Endothelial cell of umbilical vein (primary cell): Measurements from ENCODE around the gene PIK3R2. TPM values are rescaled to one million over a fixed set of nuclear protein-coding genes. Genes with fewer than 3 reads are reported as not detected.

ENCODE experiments used
- BruUV-seq: library from RNA; stranded (reverse); fragments of 400-500 nt; replicated peaks from 2 replicates; lab custom pipeline; 2021; lab: Mats Ljungman, UMichigan
- CTCF ChIA-PET: fragments of 300-600, 350-600 bp; sonication (Branson Sonifier 250); formaldehyde crosslinking; loops from one replicate; lab custom pipeline; 2021; ENCODE audit warnings: antibody characterized with exemption, inconsistent platforms; lab: Charles Lee
- POLR2A ChIA-PET: fragments of 300-600, 350-600 bp; sonication (Branson Sonifier 250); formaldehyde crosslinking; loops from one replicate; lab custom pipeline; 2021; ENCODE audit warnings: antibody characterized with exemption, inconsistent platforms; lab: Charles Lee
- DNase-seq: peaks from one replicate; pipeline ENCODE4 v3.0.0-alpha.2; 2011; ENCODE audit warnings: low read depth, low spot score
- FAIRE-seq: peaks from 2 replicates; lab custom pipeline; 2011; peaks lifted over from hg19 to GRCh38; lab: Jason Lieb, UNC
- H2AFZ ChIP-seq: 2 replicates; pipeline ENCODE4 v1.6.0; 2012; ENCODE audit warnings: low read depth, low read length, control low read depth, inconsistent platforms
- H3K27ac ChIP-seq: 2 replicates; pipeline ENCODE4 v1.5.1; 2011; ENCODE audit warnings: low read depth, mild to moderate bottlenecking, control low read depth, low read length, moderate library complexity; ENCODE audit not compliant: insufficient read depth
- H3K27me3 ChIP-seq, 2 experiments: 2 replicates each; pipeline versions ENCODE4 v1.6.0 to v1.6.1; 2011; ENCODE audit warnings: low read length in 2 of 2, mixed read lengths in 1 of 2; ENCODE audit not compliant: control insufficient read depth in 2 of 2, insufficient read depth in 2 of 2
- H3K36me3 ChIP-seq, 2 experiments: 2 replicates in 1 of 2; 3 replicates in 1 of 2; pipeline ENCODE4 v1.5.1; 2011; ENCODE audit warnings: low read length in 2 of 2, mild to moderate bottlenecking in 1 of 2, moderate library complexity in 1 of 2; ENCODE audit not compliant: control insufficient read depth in 2 of 2, insufficient read depth in 2 of 2; ENCODE audit errors: extremely low read depth in 1 of 2
- H3K4me1 ChIP-seq: 3 replicates; pipeline ENCODE4 v1.5.1; 2011; ENCODE audit warnings: mild to moderate bottlenecking, low read length; ENCODE audit not compliant: control insufficient read depth, insufficient read depth; ENCODE audit errors: extremely low read depth
- H3K4me2 ChIP-seq: 2 replicates; pipeline ENCODE4 v1.6.1; 2011; ENCODE audit warnings: low read length, control low read depth, mixed read lengths; ENCODE audit not compliant: insufficient read depth
- H3K4me3 ChIP-seq, 3 experiments: fragments of 200-600 bp in 1 of 3; sonication (generic), shearing (Covaris generic) in 1 of 3; replicated peaks in 1 of 3; 2 replicates each; pipeline ENCODE4 v1.5.1; 2011 to 2016; ENCODE audit warnings: control low read depth in 3 of 3, low read length in 3 of 3, mild to moderate bottlenecking in 2 of 3, inconsistent platforms in 1 of 3, low read depth in 1 of 3, moderate library complexity in 1 of 3; ENCODE audit not compliant: insufficient read depth in 1 of 3
- H3K79me2 ChIP-seq: 2 replicates; pipeline ENCODE4 v1.6.0; 2012; ENCODE audit warnings: low read length, inconsistent platforms; ENCODE audit not compliant: control insufficient read depth, insufficient read depth
- H3K9ac ChIP-seq: replicated peaks from 2 replicates; pipeline ENCODE3; 2011; ENCODE audit warnings: low read length, control low read depth; ENCODE audit not compliant: insufficient read depth; ENCODE audit errors: extremely low read depth
- H3K9me1 ChIP-seq: replicated peaks from 3 replicates; pipeline ENCODE4 v1.6.0; 2011; ENCODE audit warnings: mild to moderate bottlenecking, low read length; ENCODE audit not compliant: control insufficient read depth, insufficient read depth; ENCODE audit errors: extremely low read depth
- H3K9me3 ChIP-seq: replicated peaks from 2 replicates; pipeline ENCODE4 v1.5.1; 2012; ENCODE audit warnings: low read length, inconsistent platforms; ENCODE audit not compliant: control insufficient read depth, insufficient read depth
- H4K20me1 ChIP-seq: replicated peaks from 2 replicates; pipeline ENCODE3; 2011; ENCODE audit warnings: mild to moderate bottlenecking, low read length; ENCODE audit not compliant: control insufficient read depth, insufficient read depth; ENCODE audit errors: extremely low read depth
- EZH2 ChIP-seq: IDR thresholded peaks from 2 replicates; pipeline ENCODE4 v1.6.1; 2012; ENCODE audit warnings: borderline replicate concordance, low read depth, mild to moderate bottlenecking, moderate library complexity, low read length, inconsistent platforms; ENCODE audit not compliant: severe bottlenecking
- FOS ChIP-seq: IDR thresholded peaks from 2 replicates; pipeline ENCODE4 v1.6.1; 2011; ENCODE audit warnings: mild to moderate bottlenecking, low read length, moderate library complexity, borderline replicate concordance; ENCODE audit not compliant: insufficient read depth
- GATA2 ChIP-seq: IDR thresholded peaks from 2 replicates; pipeline ENCODE4 v1.7.0; 2011; ENCODE audit warnings: low read depth, mild to moderate bottlenecking, moderate library complexity, mixed read lengths, low read length; ENCODE audit not compliant: insufficient read length, insufficient read depth
- JUN ChIP-seq: IDR thresholded peaks from 2 replicates; pipeline ENCODE4 v1.6.1; 2011; ENCODE audit warnings: borderline replicate concordance, low read depth; ENCODE audit not compliant: insufficient read length, insufficient read depth
- MYC ChIP-seq: IDR thresholded peaks from one replicate; pipeline ENCODE4 v1.6.1; 2011; ENCODE audit warnings: mild to moderate bottlenecking, low read depth, low read length
- POLR2A ChIP-seq: IDR thresholded peaks from 2 replicates; pipeline ENCODE4 v1.6.1; 2012; ENCODE audit warnings: low read depth, mild to moderate bottlenecking, control low read depth, low read length
- POLR2AphosphoS5 ChIP-seq: IDR thresholded peaks from 2 replicates; pipeline ENCODE4 v1.6.1; 2012; ENCODE audit warnings: low read depth, mild to moderate bottlenecking, control low read depth, low read length, moderate library complexity; ENCODE audit not compliant: insufficient read depth
- dilution Hi-C: fragments of 300-500 bp; cut with MboI; formaldehyde crosslinking; loops from one replicate; pipeline ENCODE4 v1.15.0; 2019; ENCODE audit warnings: low sequenced_read_pairs; ENCODE audit not compliant: extremely low pct_ligation_motif_present
- intact Hi-C: fragments of 100-400 bp; cut with micrococcal nuclease; formaldehyde crosslinking; loops from one replicate; pipeline ENCODE4 v1.10.0; 2022
- polyA plus RNA-seq, 4 experiments: library from polyadenylated mRNA; depleted of rRNA in 3 of 4; stranded (reverse) in 3 of 4; unstranded in 1 of 4; fragments of >200 nt; gene quantifications; 2 replicates each; pipeline versions ENCODE4 v1.2.1 to v1.2.3, GENCODE V29; 2011 to 2012; ENCODE audit warnings: missing spikeins in 1 of 4
- total RNA-seq: library from RNA; stranded (reverse); gene quantifications from 2 replicates; pipeline ENCODE4 v1.2.3, GENCODE V29; 2021
- TF ChIP-seq, protein P1 (sequence below): IDR thresholded peaks from 2 replicates; pipeline ENCODE4 v1.6.1; 2011; ENCODE audit not compliant: insufficient read depth, insufficient read length
- TF ChIP-seq, protein P2 (sequence below), 2 donors: IDR thresholded peaks; 1 replicate in 1 of 2; 2 replicates in 1 of 2; pipeline ENCODE4 v1.5.1; 2011; ENCODE audit warnings: low read length in 2 of 2, mild to moderate bottlenecking in 2 of 2, moderate library complexity in 2 of 2, control low read depth in 1 of 2, inconsistent platforms in 1 of 2, low read depth in 1 of 2; ENCODE audit not compliant: insufficient read depth in 1 of 2; ENCODE audit errors: extremely low read depth in 1 of 2

PIK3R2 gene
- total and polyA plus RNA-seq, 2 donors (not counting 3 experiments of a cell fraction or from before 2014, with no cell fraction given): 8.1 to 15.2 TPM

DNA sequence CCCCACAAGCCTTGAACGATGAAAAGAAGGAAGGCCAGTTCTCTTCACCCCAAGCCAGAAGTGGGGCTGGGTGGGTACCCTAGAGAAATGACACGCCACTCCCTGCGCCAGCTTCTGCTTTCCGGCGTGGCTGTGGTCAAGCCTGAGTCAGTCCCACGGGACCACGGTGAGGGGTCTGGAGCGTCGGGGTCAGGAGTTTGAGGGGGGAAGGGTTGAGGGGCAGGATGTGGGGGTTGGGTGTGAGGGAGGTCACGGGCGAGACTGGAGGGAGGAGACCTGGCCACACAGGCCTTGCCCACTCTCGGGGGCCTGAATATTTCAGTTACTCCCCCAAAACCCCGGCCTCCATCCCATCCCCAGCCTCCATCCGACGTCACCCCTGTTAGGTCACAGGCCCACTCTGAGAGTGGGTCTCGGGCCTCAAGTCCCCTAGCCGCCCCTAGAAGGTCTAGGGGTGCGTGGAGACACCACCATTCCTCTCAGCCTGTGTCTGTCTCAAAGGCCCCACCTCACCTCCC is 20.1 kb downstream of the PIK3R2 start:
- no peak for FAIRE-seq
- CTCF ChIA-PET: interaction anchor here (1.3 kb wide), 1 partner anchor 60 kb away, joined by 6 read pairs; no protein-coding TSS in a partner anchor
- H3K79me2 ChIP-seq: no peaks in the 10 kb centered on the region
- H2AFZ ChIP-seq: peak overlapping the region; percentile 94
- no peaks in the 10 kb centered on the region for H3K9me1 ChIP-seq
- dilution Hi-C loops: no loop called here
- BruUV-seq: no TSS peak
- POLR2A ChIA-PET: no interaction called here
- DNase-seq: no peak
- no peaks in the 10 kb centered on the region for H3K9me3 ChIP-seq
- TF ChIP-seq JUN: no peak
- TF ChIP-seq, protein P1, sequence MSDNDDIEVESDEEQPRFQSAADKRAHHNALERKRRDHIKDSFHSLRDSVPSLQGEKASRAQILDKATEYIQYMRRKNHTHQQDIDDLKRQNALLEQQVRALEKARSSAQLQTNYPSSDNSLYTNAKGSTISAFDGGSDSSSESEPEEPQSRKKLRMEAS: no peak
- no peak for TF ChIP-seq FOS
- TF ChIP-seq POLR2AphosphoS5: no peak
- no peak for TF ChIP-seq GATA2
- no peak for TF ChIP-seq POLR2A
- TF ChIP-seq, protein P2, sequence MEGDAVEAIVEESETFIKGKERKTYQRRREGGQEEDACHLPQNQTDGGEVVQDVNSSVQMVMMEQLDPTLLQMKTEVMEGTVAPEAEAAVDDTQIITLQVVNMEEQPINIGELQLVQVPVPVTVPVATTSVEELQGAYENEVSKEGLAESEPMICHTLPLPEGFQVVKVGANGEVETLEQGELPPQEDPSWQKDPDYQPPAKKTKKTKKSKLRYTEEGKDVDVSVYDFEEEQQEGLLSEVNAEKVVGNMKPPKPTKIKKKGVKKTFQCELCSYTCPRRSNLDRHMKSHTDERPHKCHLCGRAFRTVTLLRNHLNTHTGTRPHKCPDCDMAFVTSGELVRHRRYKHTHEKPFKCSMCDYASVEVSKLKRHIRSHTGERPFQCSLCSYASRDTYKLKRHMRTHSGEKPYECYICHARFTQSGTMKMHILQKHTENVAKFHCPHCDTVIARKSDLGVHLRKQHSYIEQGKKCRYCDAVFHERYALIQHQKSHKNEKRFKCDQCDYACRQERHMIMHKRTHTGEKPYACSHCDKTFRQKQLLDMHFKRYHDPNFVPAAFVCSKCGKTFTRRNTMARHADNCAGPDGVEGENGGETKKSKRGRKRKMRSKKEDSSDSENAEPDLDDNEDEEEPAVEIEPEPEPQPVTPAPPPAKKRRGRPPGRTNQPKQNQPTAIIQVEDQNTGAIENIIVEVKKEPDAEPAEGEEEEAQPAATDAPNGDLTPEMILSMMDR (IDR thresholded peaks at IDR 0.05; ENCODE audit: extremely low read depth in 1 of 2, insufficient read depth in 1 of 2, low read depth in 1 of 2, low read length in 2 of 2): no peak
- TF ChIP-seq MYC: no peak
- no peak for TF ChIP-seq EZH2
- peaks cover 0 to 2% of the 10 kb centered on the region in 2 experiments for H3K27me3 ChIP-seq
- peaks cover 2 to 7% of the 10 kb centered on the region in 2 experiments for H3K36me3 ChIP-seq
- H3K9ac ChIP-seq: no peak overlapping the region
- no peaks in the 10 kb centered on the region for H4K20me1 ChIP-seq
- intact Hi-C loops: no loop called here
- H3K27ac ChIP-seq: no peak overlapping the region
- H3K4me3 ChIP-seq: no peak overlapping the region
- H3K4me2 ChIP-seq: peak overlapping the region; percentile 66
- H3K4me1 ChIP-seq: peaks cover 3% of the 10 kb centered on the region
